ENCODE results near the gene ATP6V0C. TPM values are rescaled to one million over a fixed set of nuclear protein-coding genes. Genes with fewer than 3 reads are reported as not detected.

Gene ATP6V0C
- total and polyA plus RNA-seq, 2 of the 8 experiments (the other 6 are each of a cell fraction or from before 2014, with no cell fraction given), result 125 to 176 TPM

GRCh38 chr16:2477327-2477726 lies 36.4 kb upstream of the ATP6V0C start:
- Histone ChIP-seq H4K8ac (ENCODE audit: extremely low read depth, insufficient read depth, low read length) (no peak overlapping the region), H2BK15ac (ENCODE audit: low read length) (no peak overlapping the region), H3K4me3 (ENCODE audit: extremely low read depth in 1 of 4, insufficient read depth in 2 of 4, low read depth in 3 of 4, low read length in 4 of 4) (no peak overlapping the region), H2AFZ (ENCODE audit: low read length) (no peak overlapping the region), H4K20me1 (replicated peaks in 1 of 2; ENCODE audit: control insufficient read depth in 1 of 2, insufficient read depth in 2 of 2, low read length in 2 of 2) (peaks cover 9 to 17% of the 10 kb centered on the region in 2 experiments), H3K27ac (ENCODE audit: low read depth, low read length) (no peak overlapping the region), H2BK120ac (replicated peaks; ENCODE audit: low read depth, low read length) (no peak overlapping the region), H2BK5ac (ENCODE audit: low read depth, low read length) (no peak overlapping the region), H2BK20ac (ENCODE audit: low read length) (no peak overlapping the region), H3K14ac (ENCODE audit: insufficient read length) (no peak overlapping the region), H3K79me2 (ENCODE audit: control insufficient read depth in 1 of 2, insufficient read depth in 2 of 2, low read length in 2 of 2) (peaks cover 0 to 4% of the 10 kb centered on the region in 2 experiments; a peak in 1 of 4 replicates), H3K56ac (replicated peaks; ENCODE audit: insufficient read length, low read depth, low read length) (no peak overlapping the region), H4K5ac (ENCODE audit: insufficient read length, low read depth, low read length) (no peak overlapping the region), H3K18ac (ENCODE audit: extremely low read depth, low read length) (no peak overlapping the region), H3K4ac (replicated peaks; ENCODE audit: insufficient read length, low read depth, low read length) (no peak overlapping the region), H2AK5ac (ENCODE audit: low read depth, low read length) (no peak overlapping the region), H3K23me2 (ENCODE audit: low read depth, low read length) (peaks cover 17% of the 10 kb centered on the region; the same call in 1 of the 2 replicates), H2BK12ac (ENCODE audit: low read depth, low read length) (no peak overlapping the region), H3K27me3 (replicated peaks in 1 of 4; ENCODE audit: control insufficient read depth in 3 of 4, extremely low read depth in 1 of 4, insufficient read depth in 3 of 4, low read length in 3 of 4) (peaks cover 10 to 32% (median 21%) of the 10 kb centered on the region in 4 experiments), H3K79me1 (ENCODE audit: low read depth, low read length) (peaks cover 23% of the 10 kb centered on the region), H4K91ac (replicated peaks; ENCODE audit: insufficient read length, low read length) (no peak overlapping the region), H3K9me3 (ENCODE audit: insufficient read depth in 2 of 2, low read depth in 1 of 2, low read length in 1 of 2) (no peaks in the 10 kb centered on the region), H3K4me2 (ENCODE audit: insufficient read depth in 1 of 2, low read depth in 2 of 2, low read length in 2 of 2) (no peak overlapping the region), H3K4me1 (replicated peaks in 1 of 4; ENCODE audit: control insufficient read depth in 3 of 4, insufficient read depth in 4 of 4, low read length in 3 of 4) (peaks cover 0 to 14% (median 5%) of the 10 kb centered on the region in 4 experiments; a peak in 5 of 7 replicates), H3K9ac (replicated peaks in 1 of 4; ENCODE audit: extremely low read depth in 1 of 4, low read depth in 3 of 4, low read length in 3 of 4) (no peak overlapping the region), H3K36me3 (ENCODE audit: control insufficient read depth in 2 of 4, insufficient read depth in 4 of 4, low read length in 3 of 4) (no peaks in the 10 kb centered on the region), H3K23ac (ENCODE audit: insufficient read length) (no peak overlapping the region)
- ChIA-PET POLR2A (ENCODE audit: partially characterized antibody) (interaction anchor here (0.8 to 1.7 kb wide), 4 partner anchors 10 to 22 kb away, joined by 3 to 5 read pairs (median 4); no protein-coding TSS in a partner anchor), CTCF (ENCODE audit: partially characterized antibody) (interaction anchor here (1.0 to 2.8 kb wide), 4 partner anchors 11 to 27 kb away, joined by 3 to 15 read pairs (median 4); no protein-coding TSS in a partner anchor)
- WGBS, 2 experiments (ENCODE audit: extremely low coverage in 1 of 2, insufficient coverage in 1 of 2, insufficient read length in 1 of 2, insufficient replicate concordance in 2 of 2, low coverage in 1 of 2, low lambda C conversion rate in 2 of 2, missing lambda C conversion rate in 1 of 2), result 90% methylated on average over 3 of the region's 3 CpGs; no CpG with 5 or more reads in 1 of the 2 experiments
- no peak for FAIRE-seq
- no peak for DNase-seq (ENCODE audit: low read depth in 1 of 2, low spot score in 2 of 2)
- TF ChIP-seq HDAC6 (IDR thresholded peaks at IDR 0.05; ENCODE audit: low read depth, low read length) (no peak), MAX (IDR thresholded peaks at IDR 0.05) (no peak)

Data from H1 (cell line).